ENCODE results near the gene ADARB2. TPM values are rescaled to one million over a fixed set of nuclear protein-coding genes. Genes with fewer than 3 reads are reported as not detected.

ADARB2 gene
- total and polyA plus RNA-seq, 8 donors, result 0.34 to 24.7 (median 3.2) TPM

GRCh38 chr10:1543596-1543995 is 193.7 kb downstream of the ADARB2 start:
- Histone ChIP-seq H3K27me3 (no peaks in the 10 kb centered on the region), H3K36me3 (no peaks in the 10 kb centered on the region), H3K4me3 (no peak overlapping the region), H3K9me3 (no peaks in the 10 kb centered on the region), H3K4me1 (no peaks in the 10 kb centered on the region), H3K27ac (no peak overlapping the region)
- FAIRE-seq (no peak), ATAC-seq (no peak), DNase-seq (no peak)
- TF ChIP-seq, protein P1, sequence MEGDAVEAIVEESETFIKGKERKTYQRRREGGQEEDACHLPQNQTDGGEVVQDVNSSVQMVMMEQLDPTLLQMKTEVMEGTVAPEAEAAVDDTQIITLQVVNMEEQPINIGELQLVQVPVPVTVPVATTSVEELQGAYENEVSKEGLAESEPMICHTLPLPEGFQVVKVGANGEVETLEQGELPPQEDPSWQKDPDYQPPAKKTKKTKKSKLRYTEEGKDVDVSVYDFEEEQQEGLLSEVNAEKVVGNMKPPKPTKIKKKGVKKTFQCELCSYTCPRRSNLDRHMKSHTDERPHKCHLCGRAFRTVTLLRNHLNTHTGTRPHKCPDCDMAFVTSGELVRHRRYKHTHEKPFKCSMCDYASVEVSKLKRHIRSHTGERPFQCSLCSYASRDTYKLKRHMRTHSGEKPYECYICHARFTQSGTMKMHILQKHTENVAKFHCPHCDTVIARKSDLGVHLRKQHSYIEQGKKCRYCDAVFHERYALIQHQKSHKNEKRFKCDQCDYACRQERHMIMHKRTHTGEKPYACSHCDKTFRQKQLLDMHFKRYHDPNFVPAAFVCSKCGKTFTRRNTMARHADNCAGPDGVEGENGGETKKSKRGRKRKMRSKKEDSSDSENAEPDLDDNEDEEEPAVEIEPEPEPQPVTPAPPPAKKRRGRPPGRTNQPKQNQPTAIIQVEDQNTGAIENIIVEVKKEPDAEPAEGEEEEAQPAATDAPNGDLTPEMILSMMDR (IDR thresholded peaks at IDR 0.05), result no peak
- WGBS, 2 donors, result 75 to 85% methylated on average over 11 of the region's 11 CpGs
- intact Hi-C loops (cut with DNase I), result no loop called here

DNA sequence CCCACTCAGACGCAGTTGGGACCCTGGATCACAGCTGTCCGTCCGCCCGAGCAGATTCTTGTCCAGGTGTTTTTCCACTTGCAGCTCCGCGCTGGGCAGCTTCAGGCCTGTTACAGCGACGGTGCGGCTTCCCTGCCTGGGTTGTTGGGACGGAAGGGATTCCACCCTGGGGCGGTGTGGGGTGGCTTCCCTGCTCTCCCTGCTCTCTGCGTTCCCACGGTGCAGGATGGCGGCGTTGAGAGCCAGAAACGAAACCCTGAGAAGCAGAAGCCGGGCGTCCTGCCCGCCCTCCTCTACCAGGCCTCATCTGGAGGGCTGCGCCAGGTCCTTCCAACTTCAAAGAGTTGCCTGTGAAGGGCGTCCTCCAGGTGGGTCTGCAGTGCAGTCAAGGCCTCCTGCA is 194.4 kb downstream of the ADARB2 start:
- FAIRE-seq (no peak), ATAC-seq (no peak), DNase-seq (no peak)
- Histone ChIP-seq H3K27ac (no peak overlapping the region), H3K4me3 (no peak overlapping the region), H3K36me3 (no peaks in the 10 kb centered on the region), H3K27me3 (no peaks in the 10 kb centered on the region), H3K4me1 (no peaks in the 10 kb centered on the region), H3K9me3 (no peaks in the 10 kb centered on the region)
- TF ChIP-seq, protein P1 (IDR thresholded peaks at IDR 0.05), result no peak
- WGBS, 2 donors, result 82 to 88% methylated on average over 21 of the region's 21 CpGs
- intact Hi-C loops (cut with DNase I), result no loop called here

DNA sequence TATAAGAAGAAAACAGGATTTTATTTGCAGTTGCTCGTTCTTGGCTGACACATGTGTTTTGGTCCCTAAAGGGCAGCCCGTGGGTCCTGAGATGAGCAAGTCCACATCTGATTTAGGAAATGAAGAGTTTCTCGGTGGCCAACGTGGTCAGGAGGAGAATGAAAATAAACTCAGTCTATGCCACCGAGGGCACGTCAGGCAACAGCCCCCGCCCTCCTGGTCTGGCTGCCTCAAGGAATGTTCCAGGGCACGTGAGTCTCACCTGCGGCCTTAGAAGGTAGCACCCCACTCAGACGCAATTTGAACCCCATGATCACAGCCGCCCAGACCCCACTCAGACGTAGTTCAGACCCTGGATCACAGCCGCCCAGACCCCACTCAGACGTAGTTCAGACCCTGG is 197.2 kb downstream of the ADARB2 start:
- Histone ChIP-seq H3K27ac (no peak overlapping the region), H3K9me3 (no peaks in the 10 kb centered on the region), H3K36me3 (no peaks in the 10 kb centered on the region), H3K4me1 (no peaks in the 10 kb centered on the region), H3K27me3 (no peaks in the 10 kb centered on the region), H3K4me3 (no peak overlapping the region)
- no peak for DNase-seq
- 69 to 84% methylated on average over 13 to 14 of the region's 14 CpGs for WGBS, 2 donors
- FAIRE-seq, result no peak
- TF ChIP-seq, protein P1 (IDR thresholded peaks at IDR 0.05), result no peak
- intact Hi-C loops (cut with DNase I), result no loop called here
- ATAC-seq, result no peak

DNA sequence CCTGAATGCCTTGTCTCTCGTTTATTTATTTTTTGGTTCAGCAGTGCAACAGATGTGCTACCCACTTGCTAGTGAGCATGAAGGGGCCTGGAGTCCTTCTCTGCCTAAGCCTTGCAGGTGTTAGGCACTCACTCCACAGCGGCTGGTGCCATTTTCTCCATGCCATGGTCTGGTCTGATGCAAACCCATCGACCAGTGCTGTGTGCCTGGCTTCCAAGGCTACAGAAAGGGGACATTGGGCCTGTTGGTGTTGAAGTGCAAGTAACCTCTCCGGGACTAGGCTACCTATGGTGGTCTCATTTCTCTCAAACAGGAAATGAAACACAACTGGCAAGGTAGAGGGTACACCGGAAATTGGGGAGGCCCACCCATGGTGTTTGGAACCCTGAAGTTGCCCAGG is 198.1 kb downstream of the ADARB2 start:
- no peaks in the 10 kb centered on the region for H3K9me3 ChIP-seq
- ATAC-seq, result no peak
- H3K4me1 ChIP-seq, result no peaks in the 10 kb centered on the region
- TF ChIP-seq, protein P1 (IDR thresholded peaks at IDR 0.05), result no peak
- FAIRE-seq, result no peak
- H3K36me3 ChIP-seq, result no peaks in the 10 kb centered on the region
- no peaks in the 10 kb centered on the region for H3K27me3 ChIP-seq
- DNase-seq, result no peak
- 64 to 67% methylated on average over 5 of the region's 5 CpGs for WGBS, 2 donors
- no peak overlapping the region for H3K4me3 ChIP-seq
- intact Hi-C loops (cut with DNase I), result no loop called here
- H3K27ac ChIP-seq, result no peak overlapping the region

- ATAC-seq, result no peak
Observed at GRCh38 chr10:1538531-1539061, 198.7 kb downstream of the ADARB2 start.

More at GRCh38 chr10:1538531-1539061, 198.7 kb downstream of the ADARB2 start:
- TF ChIP-seq, protein P1 (IDR thresholded peaks at IDR 0.05), result no peak
- 56 to 61% methylated on average over 20 of the region's 20 CpGs for WGBS, 2 donors
- intact Hi-C loops (cut with DNase I), result no loop called here
- H3K9me3 ChIP-seq, result no peaks in the 10 kb centered on the region
- no peaks in the 10 kb centered on the region for H3K4me1 ChIP-seq
- FAIRE-seq, result no peak
- DNase-seq, result no peak
- H3K27ac ChIP-seq, result no peak overlapping the region
- no peaks in the 10 kb centered on the region for H3K27me3 ChIP-seq
- no peaks in the 10 kb centered on the region for H3K36me3 ChIP-seq
- H3K4me3 ChIP-seq, result no peak overlapping the region
